Fibroblast of skin of right biceps (primary cell): ENCODE measurements around the gene DNAH5.
"Not testable (repeated sequence)": the region's sequence is repeated elsewhere in the genome, so short reads cannot be mapped to it uniquely, and the experiment has no call there.

Source experiments
- DNase-seq: peaks from one replicate; pipeline ENCODE4 v3.0.0-alpha.2; 2013

DNAH5 gene

GRCh38 chr5:13944560-13945199 lies at the start of gene DNAH5:
TSS of gene DNAH5 (minus strand) at chr5:13944688. CDS start at chr5:13944438, 250 bp downstream.
- peak; percentile 4 for DNase-seq

GRCh38 chr5:13993926-13994325 lies 49.4 kb upstream of the DNAH5 start:
- no peak for DNase-seq

- DNase-seq = no peak
Measured at GRCh38 chr5:13992795-13993194, 48.3 kb upstream of the DNAH5 start.

- DNase-seq = no peak
Measured at GRCh38 chr5:13991365-13991764, 46.9 kb upstream of the DNAH5 start.

GRCh38 chr5:13990896-13991295 lies 46.4 kb upstream of the DNAH5 start:
- DNase-seq = no peak

- DNase-seq = no peak
Measured at GRCh38 chr5:13989832-13990231, 45.3 kb upstream of the DNAH5 start.

- peak; percentile 69 for DNase-seq
Measured at GRCh38 chr5:13987843-13988464, 43.5 kb upstream of the DNAH5 start.

GRCh38 chr5:13985731-13986418 lies 41.4 kb upstream of the DNAH5 start:
- peak; percentile 91 for DNase-seq

GRCh38 chr5:13984888-13985287 lies 40.4 kb upstream of the DNAH5 start:
- DNase-seq = not testable (repeated sequence)

GRCh38 chr5:13976867-13977830 lies 32.7 kb upstream of the DNAH5 start:
- peak; percentile 67 for DNase-seq

GRCh38 chr5:13976223-13976622 lies 31.7 kb upstream of the DNAH5 start:
- DNase-seq = no peak

- DNase-seq = no peak
Measured at GRCh38 chr5:13975246-13975645, 30.8 kb upstream of the DNAH5 start.

GRCh38 chr5:13973724-13974123 lies 29.2 kb upstream of the DNAH5 start:
- no peak for DNase-seq

GRCh38 chr5:13972029-13972428 lies 27.5 kb upstream of the DNAH5 start:
- DNase-seq = no peak

GRCh38 chr5:13957032-13957645 lies 12.7 kb upstream of the DNAH5 start:
- peak; percentile 57 for DNase-seq

GRCh38 chr5:13956471-13956870 lies 12.0 kb upstream of the DNAH5 start:
- DNase-seq = no peak

- DNase-seq = peak; percentile 59
Measured at GRCh38 chr5:13955896-13956295, 11.4 kb upstream of the DNAH5 start.

- no peak for DNase-seq
Measured at GRCh38 chr5:13946111-13946510, 1.6 kb upstream of the DNAH5 start.

GRCh38 chr5:13945271-13945670 lies 783 bp upstream of the DNAH5 start:
- no peak for DNase-seq

GRCh38 chr5:13943676-13944075 lies 812 bp downstream of the DNAH5 start:
- no peak for DNase-seq

GRCh38 chr5:13941468-13941867 lies 3.0 kb downstream of the DNAH5 start:
- DNase-seq = no peak

GRCh38 chr5:13939638-13940037 lies 4.8 kb downstream of the DNAH5 start:
- no peak for DNase-seq

GRCh38 chr5:13934921-13935320 lies 9.6 kb downstream of the DNAH5 start:
- DNase-seq = no peak
